Activated CD4-positive, alpha-beta T cell treated with anti-CD3 and anti-CD28 coated beads for 48 hours (primary cell): Measurements from ENCODE around the gene CLEC2L.

Experiments used
- DNase-seq: peaks from one replicate; pipeline ENCODE4 v3.0.0-alpha.2; 2020

The CLEC2L gene

GRCh38 chr7:139523199-139523941, at the start of gene CLEC2L:
CLEC2L (plus strand) TSS chr7:139523685; CDS start chr7:139523928, 243 bp downstream.
- peak; percentile 27 for DNase-seq

GRCh38 chr7:139476139-139476538, 47.3 kb upstream of the CLEC2L start:
- no peak for DNase-seq

- DNase-seq: no peak
Measured at GRCh38 chr7:139476891-139477290, 46.6 kb upstream of the CLEC2L start.

- DNase-seq: no peak
Measured at GRCh38 chr7:139479620-139480019, 43.9 kb upstream of the CLEC2L start.

- no peak for DNase-seq
Measured at GRCh38 chr7:139481364-139481763, 42.1 kb upstream of the CLEC2L start.

GRCh38 chr7:139482122-139482521, 41.4 kb upstream of the CLEC2L start:
- DNase-seq: no peak

GRCh38 chr7:139482662-139483466, 40.6 kb upstream of the CLEC2L start:
- peak; percentile 34 for DNase-seq

GRCh38 chr7:139487366-139488080, 36.0 kb upstream of the CLEC2L start:
- no peak for DNase-seq

GRCh38 chr7:139488810-139489209, 34.7 kb upstream of the CLEC2L start:
- no peak for DNase-seq

GRCh38 chr7:139490130-139490529, 33.4 kb upstream of the CLEC2L start:
- no peak for DNase-seq

- no peak for DNase-seq
Measured at GRCh38 chr7:139492293-139492692, 31.2 kb upstream of the CLEC2L start.

GRCh38 chr7:139494835-139495579, 28.5 kb upstream of the CLEC2L start:
- peak; percentile 17 for DNase-seq

GRCh38 chr7:139495580-139496125, 27.8 kb upstream of the CLEC2L start:
- DNase-seq: no peak

- DNase-seq: no peak
Measured at GRCh38 chr7:139496528-139496927, 27.0 kb upstream of the CLEC2L start.

GRCh38 chr7:139500770-139501138, 22.7 kb upstream of the CLEC2L start:
- no peak for DNase-seq

GRCh38 chr7:139502226-139502625, 21.3 kb upstream of the CLEC2L start:
- DNase-seq: no peak

GRCh38 chr7:139505563-139505962, 17.9 kb upstream of the CLEC2L start:
- DNase-seq: peak; percentile 52

GRCh38 chr7:139509535-139509934, 13.9 kb upstream of the CLEC2L start:
- no peak for DNase-seq

- no peak for DNase-seq
Measured at GRCh38 chr7:139511315-139511714, 12.2 kb upstream of the CLEC2L start.

- no peak for DNase-seq
Measured at GRCh38 chr7:139515266-139515665, 8.2 kb upstream of the CLEC2L start.

- DNase-seq: no peak
Measured at GRCh38 chr7:139521439-139521838, 2.0 kb upstream of the CLEC2L start.

GRCh38 chr7:139522830-139523198, 671 bp upstream of the CLEC2L start:
- DNase-seq: no peak
